ENCODE results near the gene ZNF44.

The ZNF44 gene

GRCh38 chr19:12265921-12266704, 28.6 kb downstream of the ZNF44 start:
- DNase-seq (ENCODE audit: low read depth in 2 of 2): no peak
- TF ChIP-seq CTCF (IDR thresholded peaks at IDR 0.05; ENCODE audit: low read depth, low read length): no peak

GRCh38 chr19:12261554-12261953, 33.1 kb downstream of the ZNF44 start:
- TF ChIP-seq CTCF (IDR thresholded peaks at IDR 0.05; ENCODE audit: low read depth, low read length): no peak
- no peak for DNase-seq (ENCODE audit: low read depth in 2 of 2)
- no peak overlapping the region for H3K4me3 ChIP-seq (replicated peaks in 1 of 2; ENCODE audit: low read depth in 2 of 2, low read length in 2 of 2)

More at GRCh38 chr19:12265921-12266704, 28.6 kb downstream of the ZNF44 start:
- H3K4me3 ChIP-seq (replicated peaks in 1 of 2; ENCODE audit: low read depth in 2 of 2, low read length in 2 of 2): no peak overlapping the region

- H3K4me3 ChIP-seq (replicated peaks in 1 of 2; ENCODE audit: low read depth in 2 of 2, low read length in 2 of 2): no peak overlapping the region
- DNase-seq (ENCODE audit: low read depth in 2 of 2): no peak
Measured at GRCh38 chr19:12260861-12261260, 33.8 kb downstream of the ZNF44 start.

GRCh38 chr19:12260236-12260635, 34.4 kb downstream of the ZNF44 start:
- no peak overlapping the region for H3K4me3 ChIP-seq (replicated peaks in 1 of 2; ENCODE audit: low read depth in 2 of 2, low read length in 2 of 2)
- no peak for TF ChIP-seq CTCF (IDR thresholded peaks at IDR 0.05; ENCODE audit: low read depth, low read length)
- DNase-seq (ENCODE audit: low read depth in 2 of 2): no peak

More at GRCh38 chr19:12260861-12261260, 33.8 kb downstream of the ZNF44 start:
- TF ChIP-seq CTCF (IDR thresholded peaks at IDR 0.05; ENCODE audit: low read depth, low read length): no peak

GRCh38 chr19:12255372-12255771, 39.3 kb downstream of the ZNF44 start:
- no peak for TF ChIP-seq CTCF (IDR thresholded peaks at IDR 0.05; ENCODE audit: low read depth, low read length)
- no peak for DNase-seq (ENCODE audit: low read depth in 2 of 2)
- no peak overlapping the region for H3K4me3 ChIP-seq (replicated peaks in 1 of 2; ENCODE audit: low read depth in 2 of 2, low read length in 2 of 2)

GRCh38 chr19:12247644-12248222, 47.0 kb downstream of the ZNF44 start:
- no peak overlapping the region for H3K4me3 ChIP-seq (replicated peaks in 1 of 2; ENCODE audit: low read depth in 2 of 2, low read length in 2 of 2)
- DNase-seq (ENCODE audit: low read depth in 2 of 2): no peak
- no peak for TF ChIP-seq CTCF (IDR thresholded peaks at IDR 0.05; ENCODE audit: low read depth, low read length)

Data from cardiac fibroblast (primary cell).